ENCODE results near the gene SDK2. TPM values are rescaled to one million over a fixed set of nuclear protein-coding genes. Genes with fewer than 3 reads are reported as not detected.

Gene SDK2
- total RNA-seq, 1 experiment from 2014 or later = not detected

GRCh38 chr17:73648543-73648820, 4.2 kb upstream of the SDK2 start:
- no peak for DNase-seq
- Histone ChIP-seq H3K9me3 (ENCODE audit: low read length) (no peaks in the 10 kb centered on the region), H3K79me2 (ENCODE audit: low read length) (no peaks in the 10 kb centered on the region), H3K9ac (ENCODE audit: low read length) (no peak overlapping the region), H3K4me2 (ENCODE audit: low read depth, low read length, poor library complexity, severe bottlenecking) (no peak overlapping the region), H3K27me3 (ENCODE audit: low read length) (no peaks in the 10 kb centered on the region), H3K4me1 (ENCODE audit: low read length) (no peaks in the 10 kb centered on the region), H2AFZ (ENCODE audit: low read length) (no peak overlapping the region), H3K4me3 (ENCODE audit: low read length) (no peak overlapping the region), H3K9me2 (replicated peaks; ENCODE audit: insufficient read depth, low read length) (no peaks in the 10 kb centered on the region), H3K27ac (ENCODE audit: low read length) (no peak overlapping the region), H4K20me1 (ENCODE audit: insufficient read depth, low read depth, low read length) (no peaks in the 10 kb centered on the region), H3K36me3 (ENCODE audit: insufficient read depth, low read length) (no peaks in the 10 kb centered on the region)

- Histone ChIP-seq H3K4me2 (ENCODE audit: low read depth, low read length, poor library complexity, severe bottlenecking) (no peak overlapping the region), H3K9me2 (replicated peaks; ENCODE audit: insufficient read depth, low read length) (no peaks in the 10 kb centered on the region)
- DNase-seq = no peak
Measured at GRCh38 chr17:73647772-73648542, 3.7 kb upstream of the SDK2 start.

GRCh38 chr17:73647301-73647695, 3.1 kb upstream of the SDK2 start:
- Histone ChIP-seq H3K4me3 (ENCODE audit: low read length) (no peak overlapping the region), H3K9ac (ENCODE audit: low read length) (no peak overlapping the region), H4K20me1 (ENCODE audit: insufficient read depth, low read depth, low read length) (no peaks in the 10 kb centered on the region), H3K79me2 (ENCODE audit: low read length) (no peaks in the 10 kb centered on the region), H3K9me2 (replicated peaks; ENCODE audit: insufficient read depth, low read length) (no peaks in the 10 kb centered on the region), H3K4me1 (ENCODE audit: low read length) (no peaks in the 10 kb centered on the region), H3K9me3 (ENCODE audit: low read length) (no peaks in the 10 kb centered on the region), H3K27me3 (ENCODE audit: low read length) (no peaks in the 10 kb centered on the region), H3K36me3 (ENCODE audit: insufficient read depth, low read length) (no peaks in the 10 kb centered on the region), H2AFZ (ENCODE audit: low read length) (no peak overlapping the region), H3K4me2 (ENCODE audit: low read depth, low read length, poor library complexity, severe bottlenecking) (no peak overlapping the region), H3K27ac (ENCODE audit: low read length) (no peak overlapping the region)
- no peak for DNase-seq

More at GRCh38 chr17:73647772-73648542, 3.7 kb upstream of the SDK2 start:
- Histone ChIP-seq H3K4me1 (ENCODE audit: low read length) (no peaks in the 10 kb centered on the region), H3K9me3 (ENCODE audit: low read length) (no peaks in the 10 kb centered on the region), H2AFZ (ENCODE audit: low read length) (no peak overlapping the region), H3K36me3 (ENCODE audit: insufficient read depth, low read length) (no peaks in the 10 kb centered on the region), H4K20me1 (ENCODE audit: insufficient read depth, low read depth, low read length) (no peaks in the 10 kb centered on the region), H3K4me3 (ENCODE audit: low read length) (no peak overlapping the region), H3K27ac (ENCODE audit: low read length) (no peak overlapping the region), H3K9ac (ENCODE audit: low read length) (no peak overlapping the region), H3K27me3 (ENCODE audit: low read length) (no peaks in the 10 kb centered on the region), H3K79me2 (ENCODE audit: low read length) (no peaks in the 10 kb centered on the region)

GRCh38 chr17:73646409-73647300, 2.4 kb upstream of the SDK2 start:
- Histone ChIP-seq H3K27me3 (ENCODE audit: low read length) (no peaks in the 10 kb centered on the region), H3K4me1 (ENCODE audit: low read length) (no peaks in the 10 kb centered on the region), H3K36me3 (ENCODE audit: insufficient read depth, low read length) (no peaks in the 10 kb centered on the region), H3K4me2 (ENCODE audit: low read depth, low read length, poor library complexity, severe bottlenecking) (no peak overlapping the region), H3K27ac (ENCODE audit: low read length) (no peak overlapping the region), H3K4me3 (ENCODE audit: low read length) (no peak overlapping the region), H3K79me2 (ENCODE audit: low read length) (no peaks in the 10 kb centered on the region), H2AFZ (ENCODE audit: low read length) (no peak overlapping the region), H3K9me3 (ENCODE audit: low read length) (no peaks in the 10 kb centered on the region), H3K9ac (ENCODE audit: low read length) (no peak overlapping the region), H3K9me2 (replicated peaks; ENCODE audit: insufficient read depth, low read length) (no peaks in the 10 kb centered on the region), H4K20me1 (ENCODE audit: insufficient read depth, low read depth, low read length) (no peaks in the 10 kb centered on the region)
- peak; percentile 69 for DNase-seq

GRCh38 chr17:73645050-73645871, 1.0 kb upstream of the SDK2 start:
- H2AFZ ChIP-seq (ENCODE audit: low read length) = no peak overlapping the region
- no peaks in the 10 kb centered on the region for H4K20me1 ChIP-seq (ENCODE audit: insufficient read depth, low read depth, low read length)
- no peak overlapping the region for H3K9ac ChIP-seq (ENCODE audit: low read length)
- no peaks in the 10 kb centered on the region for H3K79me2 ChIP-seq (ENCODE audit: low read length)
- no peak for DNase-seq
- no peak overlapping the region for H3K4me2 ChIP-seq (ENCODE audit: low read depth, low read length, poor library complexity, severe bottlenecking)
- H3K27ac ChIP-seq (ENCODE audit: low read length) = no peak overlapping the region
- H3K36me3 ChIP-seq (ENCODE audit: insufficient read depth, low read length) = no peaks in the 10 kb centered on the region
- H3K9me3 ChIP-seq (ENCODE audit: low read length) = no peaks in the 10 kb centered on the region
- H3K27me3 ChIP-seq (ENCODE audit: low read length) = no peaks in the 10 kb centered on the region
- no peaks in the 10 kb centered on the region for H3K4me1 ChIP-seq (ENCODE audit: low read length)
- no peak overlapping the region for H3K4me3 ChIP-seq (ENCODE audit: low read length)
- H3K9me2 ChIP-seq (replicated peaks; ENCODE audit: insufficient read depth, low read length) = no peaks in the 10 kb centered on the region

GRCh38 chr17:73643852-73644144, 447 bp downstream of the SDK2 start:
- Histone ChIP-seq H3K4me3 (ENCODE audit: low read length) (no peak overlapping the region), H3K79me2 (ENCODE audit: low read length) (no peaks in the 10 kb centered on the region), H3K9me2 (replicated peaks; ENCODE audit: insufficient read depth, low read length) (no peaks in the 10 kb centered on the region), H3K36me3 (ENCODE audit: insufficient read depth, low read length) (no peaks in the 10 kb centered on the region), H3K27ac (ENCODE audit: low read length) (no peak overlapping the region), H4K20me1 (ENCODE audit: insufficient read depth, low read depth, low read length) (no peaks in the 10 kb centered on the region), H3K9me3 (ENCODE audit: low read length) (no peaks in the 10 kb centered on the region), H3K4me2 (ENCODE audit: low read depth, low read length, poor library complexity, severe bottlenecking) (no peak overlapping the region), H2AFZ (ENCODE audit: low read length) (no peak overlapping the region), H3K4me1 (ENCODE audit: low read length) (no peaks in the 10 kb centered on the region), H3K9ac (ENCODE audit: low read length) (no peak overlapping the region), H3K27me3 (ENCODE audit: low read length) (no peaks in the 10 kb centered on the region)
- no peak for DNase-seq

- Histone ChIP-seq H3K9me2 (replicated peaks; ENCODE audit: insufficient read depth, low read length) (no peaks in the 10 kb centered on the region), H3K9ac (ENCODE audit: low read length) (no peak overlapping the region), H3K79me2 (ENCODE audit: low read length) (no peaks in the 10 kb centered on the region), H2AFZ (ENCODE audit: low read length) (no peak overlapping the region), H3K27me3 (ENCODE audit: low read length) (no peaks in the 10 kb centered on the region), H4K20me1 (ENCODE audit: insufficient read depth, low read depth, low read length) (no peaks in the 10 kb centered on the region), H3K4me1 (ENCODE audit: low read length) (no peaks in the 10 kb centered on the region), H3K4me2 (ENCODE audit: low read depth, low read length, poor library complexity, severe bottlenecking) (no peak overlapping the region), H3K27ac (ENCODE audit: low read length) (no peak overlapping the region), H3K4me3 (ENCODE audit: low read length) (no peak overlapping the region), H3K36me3 (ENCODE audit: insufficient read depth, low read length) (no peaks in the 10 kb centered on the region), H3K9me3 (ENCODE audit: low read length) (no peaks in the 10 kb centered on the region)
- no peak for DNase-seq
Measured at GRCh38 chr17:73643001-73643851, 1.0 kb downstream of the SDK2 start.

Data from Karpas-422 (cell line).